Measurements from ENCODE around the gene FGF11. TPM values are rescaled to one million over a fixed set of nuclear protein-coding genes. Genes with fewer than 3 reads are reported as not detected.

Gene FGF11
- total and polyA plus RNA-seq, 8 donors, result 0.97 to 2.8 (median 2.3) TPM

DNA sequence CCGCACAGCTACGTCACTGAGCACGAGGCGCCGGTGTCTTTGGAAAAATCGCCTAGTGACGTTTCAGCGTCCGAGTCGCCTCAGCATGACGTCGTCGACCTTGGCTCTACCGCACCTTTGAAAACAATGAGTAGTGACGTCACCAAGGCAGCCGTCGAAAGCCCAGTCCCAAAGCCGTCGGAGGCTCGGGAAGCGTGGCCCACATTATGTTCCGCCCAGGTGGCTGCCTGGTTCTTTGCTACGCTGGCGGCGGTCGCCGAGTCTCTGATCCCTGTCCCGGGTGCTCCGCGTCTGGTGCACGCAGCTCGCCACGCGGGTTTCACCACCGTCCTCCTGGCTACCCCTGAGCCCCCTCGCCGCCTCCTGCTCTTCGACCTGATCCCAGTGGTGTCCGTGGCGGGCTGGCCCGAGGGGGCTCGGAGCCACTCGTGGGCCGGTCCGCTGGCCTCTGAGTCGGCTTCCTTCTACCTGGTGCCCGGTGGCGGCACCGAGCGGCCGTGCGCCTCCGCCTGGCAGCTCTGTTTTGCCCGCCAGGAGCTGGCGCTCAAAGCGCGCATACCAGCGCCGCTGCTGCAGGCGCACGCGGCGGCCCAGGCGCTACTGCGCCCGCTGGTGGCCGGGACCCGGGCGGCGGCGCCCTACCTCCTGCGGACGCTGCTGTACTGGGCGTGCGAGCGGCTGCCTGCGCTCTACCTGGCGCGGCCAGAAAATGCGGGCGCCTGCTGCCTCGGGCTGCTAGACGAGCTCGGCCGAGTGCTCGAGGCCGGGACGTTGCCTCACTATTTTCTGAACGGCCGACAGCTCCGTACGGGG is 2.5 kb upstream of the FGF11 start:
- Histone ChIP-seq H3K4me3 (peak overlapping the region; percentile 35 to 72), H3K27ac (peak overlapping the region; percentile 61 to 89), H3K9me3 (no peaks in the 10 kb centered on the region), H3K36me3 (no peaks in the 10 kb centered on the region), H3K4me1 (peaks cover 28 to 59% of the 10 kb centered on the region in 2 donors), H3K27me3 (peaks cover 17 to 38% of the 10 kb centered on the region in 2 donors)
- intact Hi-C loops (cut with DNase I), result loop anchor here in 1 of 2 donors (10.0 kb wide), 1 partner anchor 82 kb away; the partner anchor contains the start of genes KCTD11 and TMEM95
- DNase-seq (peak; percentile 67 to 98 (median 86)), ATAC-seq (peak; percentile 83)
- TF ChIP-seq, protein P1, sequence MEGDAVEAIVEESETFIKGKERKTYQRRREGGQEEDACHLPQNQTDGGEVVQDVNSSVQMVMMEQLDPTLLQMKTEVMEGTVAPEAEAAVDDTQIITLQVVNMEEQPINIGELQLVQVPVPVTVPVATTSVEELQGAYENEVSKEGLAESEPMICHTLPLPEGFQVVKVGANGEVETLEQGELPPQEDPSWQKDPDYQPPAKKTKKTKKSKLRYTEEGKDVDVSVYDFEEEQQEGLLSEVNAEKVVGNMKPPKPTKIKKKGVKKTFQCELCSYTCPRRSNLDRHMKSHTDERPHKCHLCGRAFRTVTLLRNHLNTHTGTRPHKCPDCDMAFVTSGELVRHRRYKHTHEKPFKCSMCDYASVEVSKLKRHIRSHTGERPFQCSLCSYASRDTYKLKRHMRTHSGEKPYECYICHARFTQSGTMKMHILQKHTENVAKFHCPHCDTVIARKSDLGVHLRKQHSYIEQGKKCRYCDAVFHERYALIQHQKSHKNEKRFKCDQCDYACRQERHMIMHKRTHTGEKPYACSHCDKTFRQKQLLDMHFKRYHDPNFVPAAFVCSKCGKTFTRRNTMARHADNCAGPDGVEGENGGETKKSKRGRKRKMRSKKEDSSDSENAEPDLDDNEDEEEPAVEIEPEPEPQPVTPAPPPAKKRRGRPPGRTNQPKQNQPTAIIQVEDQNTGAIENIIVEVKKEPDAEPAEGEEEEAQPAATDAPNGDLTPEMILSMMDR (IDR thresholded peaks at IDR 0.05), result peak; percentile 80 to 81

DNA sequence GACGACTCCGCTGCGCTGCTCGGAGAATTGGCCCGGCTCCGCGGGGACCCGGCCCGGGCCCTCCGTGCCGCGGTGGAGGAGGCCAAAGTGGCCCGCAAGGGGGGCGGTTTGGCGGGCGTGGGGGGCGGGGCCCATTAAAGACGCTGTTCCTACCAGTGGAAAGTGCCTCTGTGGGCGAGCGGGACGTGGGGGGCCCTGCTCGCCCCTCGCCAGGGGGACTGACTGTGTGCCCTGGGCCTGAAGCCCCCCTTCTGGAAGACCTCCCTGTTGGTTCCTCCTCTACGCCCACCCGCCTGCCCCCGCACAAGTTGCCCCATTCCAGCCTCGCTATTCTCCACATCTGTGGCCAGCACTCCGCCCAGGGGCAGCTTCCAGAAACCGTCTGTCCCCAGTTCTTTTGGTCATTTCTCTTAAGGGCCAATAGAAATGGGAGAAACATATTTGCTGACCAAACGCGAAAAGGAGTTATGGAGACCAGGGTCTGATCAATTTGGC is 1.9 kb upstream of the FGF11 start:
- peak overlapping the region; percentile 35 to 72 for H3K4me3 ChIP-seq
- no peaks in the 10 kb centered on the region for H3K36me3 ChIP-seq
- intact Hi-C loops (cut with DNase I), result loop anchor here in 1 of 2 donors (10.0 kb wide), 1 partner anchor 83 kb away; the partner anchor contains the start of genes KCTD11 and TMEM95
- peak overlapping the region in 1 of 2 donors; percentile 61 for H3K27ac ChIP-seq
- H3K27me3 ChIP-seq, result peaks cover 17 to 45% of the 10 kb centered on the region in 2 donors
- no peaks in the 10 kb centered on the region for H3K9me3 ChIP-seq
- TF ChIP-seq, protein P1 (IDR thresholded peaks at IDR 0.05), result no peak
- no peak for ATAC-seq
- H3K4me1 ChIP-seq, result peaks cover 28 to 59% of the 10 kb centered on the region in 2 donors
- no peak for DNase-seq

DNA sequence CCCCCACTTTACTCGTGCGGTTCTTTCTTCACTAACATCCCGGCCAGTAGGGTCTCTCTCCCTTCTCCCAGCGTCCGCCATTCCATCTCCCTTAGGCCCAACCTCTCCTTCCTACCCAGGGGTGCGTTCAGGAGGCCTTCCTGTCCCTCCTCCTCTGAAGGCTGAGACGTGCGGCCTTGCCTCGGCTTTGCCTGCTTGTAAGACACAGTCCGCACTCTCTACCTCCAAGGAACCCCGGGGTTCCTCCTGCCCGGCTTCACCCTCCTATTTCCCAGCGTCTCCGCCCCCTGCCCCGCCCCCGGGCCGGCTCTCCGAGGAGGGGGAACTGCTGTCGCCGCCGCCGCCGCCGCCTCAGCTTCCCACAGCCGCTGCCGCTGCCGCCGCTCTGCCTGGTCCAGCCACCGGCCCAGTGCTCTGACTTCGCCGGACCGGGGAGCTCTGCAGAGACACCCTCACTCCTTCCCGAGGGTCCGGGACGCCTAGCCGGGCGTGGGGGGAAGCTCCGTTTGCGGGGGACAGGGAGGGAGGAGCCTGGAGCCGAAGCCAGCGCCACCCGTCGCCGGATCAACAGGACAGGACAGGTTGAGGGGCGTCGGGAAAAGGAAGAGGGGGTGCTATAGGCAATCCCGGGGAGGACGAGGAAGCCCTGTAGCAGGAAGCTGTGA is 1.2 kb upstream of the FGF11 start:
- H3K4me1 ChIP-seq, result peaks cover 28 to 59% of the 10 kb centered on the region in 2 donors
- no peak overlapping the region for H3K27ac ChIP-seq
- no peaks in the 10 kb centered on the region for H3K36me3 ChIP-seq
- DNase-seq (peak in 3 of 4 donors; percentile 26 to 99 (median 81)), ATAC-seq (peak; percentile 2)
- TF ChIP-seq, protein P1 (IDR thresholded peaks at IDR 0.05), result no peak
- peaks cover 17 to 49% of the 10 kb centered on the region in 2 donors for H3K27me3 ChIP-seq
- no peaks in the 10 kb centered on the region for H3K9me3 ChIP-seq
- peak overlapping the region; percentile 16 to 72 for H3K4me3 ChIP-seq
- intact Hi-C loops (cut with DNase I), result loop anchor here in 1 of 2 donors (10.0 kb wide), 1 partner anchor 83 kb away; the partner anchor contains the start of genes KCTD11 and TMEM95

- intact Hi-C loops (cut with DNase I), result loop anchor here in 1 of 2 donors (10.0 kb wide), 1 partner anchor 84 kb away; the partner anchor contains the start of genes KCTD11 and TMEM95
- no peaks in the 10 kb centered on the region for H3K9me3 ChIP-seq
- no peak for DNase-seq
- H3K27ac ChIP-seq, result no peak overlapping the region
- H3K27me3 ChIP-seq, result peaks cover 17 to 49% of the 10 kb centered on the region in 2 donors
- TF ChIP-seq, protein P1 (IDR thresholded peaks at IDR 0.05), result no peak
- H3K4me3 ChIP-seq, result peak overlapping the region; percentile 16 to 72
- peaks cover 28 to 59% of the 10 kb centered on the region in 2 donors for H3K4me1 ChIP-seq
- no peaks in the 10 kb centered on the region for H3K36me3 ChIP-seq
- no peak for ATAC-seq
Measured at GRCh38 chr17:7438656-7439460, 454 bp upstream of the FGF11 start.

Data from left lung (tissue), 10 donors.